ENCODE data around the gene PPP1R1C. TPM values are rescaled to one million over a fixed set of nuclear protein-coding genes. Genes with fewer than 3 reads are reported as not detected.

PPP1R1C gene
- total and polyA plus RNA-seq, 2 donors (not counting 1 experiment from before 2014, with no cell fraction given): not detected

- H3K36me3 ChIP-seq (replicated peaks in 1 of 2; ENCODE audit: control extremely low read depth in 1 of 2, control insufficient read depth in 1 of 2, extremely low read depth in 1 of 2, insufficient read depth in 2 of 2, low read length in 1 of 2): no peaks in the 10 kb centered on the region
- no peaks in the 10 kb centered on the region for H4K20me1 ChIP-seq (ENCODE audit: control insufficient read depth, insufficient read depth, low read length, poor library complexity, severe bottlenecking)
- Mint-ChIP-seq H3K27me3 (peaks cover 9% of the 10 kb centered on the region), H3K4me1 (no peaks in the 10 kb centered on the region), H3K9me3 (ENCODE audit: insufficient read depth) (no peaks in the 10 kb centered on the region), H3K27ac (no peak overlapping the region), H3K4me3 (no peak overlapping the region)
- ATAC-seq (ENCODE audit: low read depth): no peak
- TF ChIP-seq EZH2 (IDR thresholded peaks at IDR 0.05; ENCODE audit: borderline replicate concordance, insufficient read depth, low read depth, low read length, poor library complexity, severe bottlenecking) (no peak), CTCF (IDR thresholded peaks at IDR 0.05) (no peak)
- H3K9me3 ChIP-seq (ENCODE audit: control extremely low read depth in 1 of 3, control insufficient read depth in 2 of 3, insufficient read depth in 1 of 3, low read length in 2 of 3): no peaks in the 10 kb centered on the region
- H2AFZ ChIP-seq (ENCODE audit: insufficient read depth, low read depth, low read length, poor library complexity, severe bottlenecking): no peak overlapping the region
- no peak overlapping the region for H3K4me2 ChIP-seq (replicated peaks; ENCODE audit: low read depth, low read length, poor library complexity, severe bottlenecking)
- DNase-seq: no peak
- no peak overlapping the region for H3K4me3 ChIP-seq (ENCODE audit: control extremely low read depth in 1 of 5, extremely low read depth in 1 of 5, insufficient read depth in 1 of 5, low read depth in 2 of 5, low read length in 4 of 5)
- intact Hi-C loops (cut with micrococcal nuclease): no loop called here
- H3K79me2 ChIP-seq (ENCODE audit: control insufficient read depth, insufficient read depth, low read length): no peaks in the 10 kb centered on the region
- no peak overlapping the region for H3K9ac ChIP-seq (ENCODE audit: low read length)
- H3K4me1 ChIP-seq (ENCODE audit: control insufficient read depth in 2 of 2, insufficient read depth in 2 of 2, low read length in 2 of 2): no peaks in the 10 kb centered on the region
- no peaks in the 10 kb centered on the region for H3K27me3 ChIP-seq (replicated peaks in 1 of 4; ENCODE audit: control extremely low read depth in 1 of 4, control insufficient read depth in 3 of 4, insufficient read depth in 4 of 4, low read length in 3 of 4)
- ChIA-PET POLR2A (no interaction called here), CTCF (interaction anchor here (1.8 kb wide), 1 partner anchor 53 kb away, joined by 5 read pairs; no protein-coding TSS in a partner anchor)
- no peak overlapping the region for H3K27ac ChIP-seq (ENCODE audit: low read length in 2 of 2)
These were observed 147.0 kb downstream of the PPP1R1C start for GRCh38 chr2:182132605-182133004.

DNA sequence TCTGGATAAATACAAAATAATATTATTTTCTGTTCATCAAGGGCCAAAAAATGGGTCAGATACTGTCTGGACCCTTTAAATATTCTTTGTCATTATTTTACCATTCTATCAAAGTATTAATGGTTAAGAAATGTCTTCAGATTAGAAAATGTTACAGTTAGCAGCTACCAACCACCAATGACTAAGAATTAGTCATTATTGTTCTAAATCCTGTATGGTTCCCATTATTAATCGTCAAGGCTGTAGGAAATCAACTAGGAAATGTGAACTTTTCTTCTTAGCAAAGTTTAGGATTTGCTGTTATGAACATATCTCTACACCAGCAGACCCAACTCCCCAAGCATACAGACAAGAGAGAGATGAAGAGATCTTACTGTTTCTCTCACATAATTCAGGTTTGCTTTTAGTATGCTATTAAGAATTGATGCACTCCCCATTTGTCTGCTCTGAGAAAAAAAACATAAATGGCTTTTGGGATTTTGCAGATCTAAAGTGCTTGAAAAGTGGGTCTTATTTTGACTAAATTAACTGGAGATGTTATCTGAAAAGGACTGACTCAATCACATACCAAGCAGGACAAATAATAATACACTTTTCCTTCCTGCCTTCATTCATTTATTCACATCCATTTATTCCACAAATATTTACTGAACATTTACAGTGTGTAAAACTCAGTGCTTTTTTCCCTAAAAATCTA, 147.7 kb downstream of the PPP1R1C start:
- H3K4me1 Mint-ChIP-seq: no peaks in the 10 kb centered on the region
- H3K4me3 ChIP-seq (ENCODE audit: control extremely low read depth in 1 of 5, extremely low read depth in 1 of 5, insufficient read depth in 1 of 5, low read depth in 2 of 5, low read length in 4 of 5): no peak overlapping the region
- H3K27me3 ChIP-seq (replicated peaks in 1 of 4; ENCODE audit: control extremely low read depth in 1 of 4, control insufficient read depth in 3 of 4, insufficient read depth in 4 of 4, low read length in 3 of 4): no peaks in the 10 kb centered on the region
- intact Hi-C loops (cut with micrococcal nuclease): no loop called here
- no peaks in the 10 kb centered on the region for H4K20me1 ChIP-seq (ENCODE audit: control insufficient read depth, insufficient read depth, low read length, poor library complexity, severe bottlenecking)
- no peak overlapping the region for H3K4me2 ChIP-seq (replicated peaks; ENCODE audit: low read depth, low read length, poor library complexity, severe bottlenecking)
- no peak overlapping the region for H3K4me3 Mint-ChIP-seq
- H3K9me3 ChIP-seq (ENCODE audit: control extremely low read depth in 1 of 3, control insufficient read depth in 2 of 3, insufficient read depth in 1 of 3, low read length in 2 of 3): no peaks in the 10 kb centered on the region
- H3K27me3 Mint-ChIP-seq: peaks cover 7% of the 10 kb centered on the region
- H3K4me1 ChIP-seq (ENCODE audit: control insufficient read depth in 2 of 2, insufficient read depth in 2 of 2, low read length in 2 of 2): no peaks in the 10 kb centered on the region
- no peaks in the 10 kb centered on the region for H3K9me3 Mint-ChIP-seq (ENCODE audit: insufficient read depth)
- ChIA-PET CTCF (interaction anchor here (1.8 kb wide), 1 partner anchor 52 kb away, joined by 5 read pairs; no protein-coding TSS in a partner anchor), POLR2A (no interaction called here)
- TF ChIP-seq CTCF (IDR thresholded peaks at IDR 0.05) (no peak), EZH2 (IDR thresholded peaks at IDR 0.05; ENCODE audit: borderline replicate concordance, insufficient read depth, low read depth, low read length, poor library complexity, severe bottlenecking) (no peak)
- no peaks in the 10 kb centered on the region for H3K36me3 ChIP-seq (replicated peaks in 1 of 2; ENCODE audit: control extremely low read depth in 1 of 2, control insufficient read depth in 1 of 2, extremely low read depth in 1 of 2, insufficient read depth in 2 of 2, low read length in 1 of 2)
- no CpG with 5 or more reads among the region's 1 CpG for WGBS (ENCODE audit: insufficient coverage)
- H3K9ac ChIP-seq (ENCODE audit: low read length): no peak overlapping the region
- DNase-seq: no peak
- no peak for ATAC-seq (ENCODE audit: low read depth)
- H3K79me2 ChIP-seq (ENCODE audit: control insufficient read depth, insufficient read depth, low read length): no peaks in the 10 kb centered on the region
- no peak overlapping the region for H3K27ac Mint-ChIP-seq
- H3K27ac ChIP-seq (ENCODE audit: low read length in 2 of 2): no peak overlapping the region
- no peak overlapping the region for H2AFZ ChIP-seq (ENCODE audit: insufficient read depth, low read depth, low read length, poor library complexity, severe bottlenecking)
